KOPT-K1 (cell line): ENCODE measurements around the gene RGS7.
"Not testable (repeated sequence)": the region's sequence is repeated elsewhere in the genome, so short reads cannot be mapped to it uniquely, and the experiment has no call there.

Experiments used
- H3K27ac ChIP-seq: fragments of 200-600 bp; sonication (generic); 2 replicates; pipeline ENCODE4 v1.5.1; 2016; ENCODE audit warnings: antibody characterized with exemption, mild to moderate bottlenecking, low read depth, low read length; ENCODE audit not compliant: poor library complexity, severe bottlenecking
- H3K36me3 ChIP-seq: fragments of 200-600 bp; sonication (generic); 2 replicates; pipeline ENCODE4 v1.5.1; 2017; ENCODE audit warnings: antibody characterized with exemption, mild to moderate bottlenecking, low read length, moderate library complexity; ENCODE audit not compliant: insufficient read depth
- H3K9me3 ChIP-seq: fragments of 200-600 bp; sonication (generic); 2 replicates; pipeline ENCODE4 v1.5.1; 2017; ENCODE audit warnings: antibody characterized with exemption, low read length, mild to moderate bottlenecking; ENCODE audit not compliant: insufficient read depth, poor library complexity, severe bottlenecking

RGS7 gene

GRCh38 chr1:241220913-241221312 is 136.1 kb downstream of the RGS7 start:
- not testable (repeated sequence) for H3K9me3 ChIP-seq, H3K36me3 ChIP-seq, H3K27ac ChIP-seq

GRCh38 chr1:241219449-241219848 is 137.6 kb downstream of the RGS7 start:
- Histone ChIP-seq H3K36me3 (no peaks in the 10 kb centered on the region), H3K27ac (no peak overlapping the region), H3K9me3 (no peaks in the 10 kb centered on the region)

GRCh38 chr1:241217516-241217915 is 139.5 kb downstream of the RGS7 start:
- H3K36me3 ChIP-seq = no peaks in the 10 kb centered on the region
- H3K9me3 ChIP-seq = no peaks in the 10 kb centered on the region
- no peak overlapping the region for H3K27ac ChIP-seq

- Histone ChIP-seq H3K27ac (no peak overlapping the region), H3K36me3 (no peaks in the 10 kb centered on the region), H3K9me3 (no peaks in the 10 kb centered on the region)
These were observed 141.3 kb downstream of the RGS7 start for GRCh38 chr1:241215683-241216082.

- no peaks in the 10 kb centered on the region for H3K9me3 ChIP-seq
- no peaks in the 10 kb centered on the region for H3K36me3 ChIP-seq
- H3K27ac ChIP-seq = no peak overlapping the region
These were observed 141.8 kb downstream of the RGS7 start for GRCh38 chr1:241215203-241215602.

GRCh38 chr1:241213139-241213538 is 143.9 kb downstream of the RGS7 start:
- Histone ChIP-seq H3K36me3 (no peaks in the 10 kb centered on the region), H3K9me3 (no peaks in the 10 kb centered on the region), H3K27ac (no peak overlapping the region)

GRCh38 chr1:241212628-241213027 is 144.4 kb downstream of the RGS7 start:
- H3K36me3 ChIP-seq = no peaks in the 10 kb centered on the region
- H3K27ac ChIP-seq = no peak overlapping the region
- no peaks in the 10 kb centered on the region for H3K9me3 ChIP-seq

GRCh38 chr1:241208910-241209379 is 148.1 kb downstream of the RGS7 start:
- Histone ChIP-seq H3K36me3 (no peaks in the 10 kb centered on the region), H3K9me3 (no peaks in the 10 kb centered on the region), H3K27ac (no peak overlapping the region)

GRCh38 chr1:241203817-241204216 is 153.2 kb downstream of the RGS7 start:
- no peaks in the 10 kb centered on the region for H3K36me3 ChIP-seq
- H3K27ac ChIP-seq = no peak overlapping the region
- H3K9me3 ChIP-seq = no peaks in the 10 kb centered on the region

- H3K36me3 ChIP-seq = no peaks in the 10 kb centered on the region
- no peaks in the 10 kb centered on the region for H3K9me3 ChIP-seq
- H3K27ac ChIP-seq = no peak overlapping the region
These were observed 154.6 kb downstream of the RGS7 start for GRCh38 chr1:241202401-241202800.

- Histone ChIP-seq H3K27ac (no peak overlapping the region), H3K9me3 (no peaks in the 10 kb centered on the region), H3K36me3 (no peaks in the 10 kb centered on the region)
These were observed 170.3 kb downstream of the RGS7 start for GRCh38 chr1:241186716-241187115.

GRCh38 chr1:241181971-241182370 is 175.0 kb downstream of the RGS7 start:
- no peaks in the 10 kb centered on the region for H3K36me3 ChIP-seq

GRCh38 chr1:241181471-241181870 is 175.5 kb downstream of the RGS7 start:
- Histone ChIP-seq H3K36me3 (no peaks in the 10 kb centered on the region), H3K27ac (no peak overlapping the region), H3K9me3 (no peaks in the 10 kb centered on the region)

More at GRCh38 chr1:241181971-241182370, 175.0 kb downstream of the RGS7 start:
- H3K9me3 ChIP-seq = no peaks in the 10 kb centered on the region
- H3K27ac ChIP-seq = no peak overlapping the region

GRCh38 chr1:241180569-241180968 is 176.4 kb downstream of the RGS7 start:
- no peak overlapping the region for H3K27ac ChIP-seq
- H3K36me3 ChIP-seq = no peaks in the 10 kb centered on the region
- no peaks in the 10 kb centered on the region for H3K9me3 ChIP-seq

GRCh38 chr1:241177660-241178059 is 179.3 kb downstream of the RGS7 start:
- Histone ChIP-seq H3K9me3 (no peaks in the 10 kb centered on the region), H3K27ac (no peak overlapping the region), H3K36me3 (no peaks in the 10 kb centered on the region)

- H3K9me3 ChIP-seq = no peaks in the 10 kb centered on the region
- no peaks in the 10 kb centered on the region for H3K36me3 ChIP-seq
- H3K27ac ChIP-seq = no peak overlapping the region
These were observed 184.5 kb downstream of the RGS7 start for GRCh38 chr1:241172486-241172885.

- H3K36me3 ChIP-seq = no peaks in the 10 kb centered on the region
These were observed 185.0 kb downstream of the RGS7 start for GRCh38 chr1:241171991-241172390.

More at GRCh38 chr1:241171991-241172390, 185.0 kb downstream of the RGS7 start:
- no peaks in the 10 kb centered on the region for H3K9me3 ChIP-seq
- H3K27ac ChIP-seq = no peak overlapping the region
